HG03025 (cell line): ENCODE results near the gene INPP5A.

Source experiments
- ATAC-seq: cut with Tn5 transposase; IDR thresholded peaks from one replicate; pipeline ENCODE4 v1.9.1; 2021; ENCODE audit warnings: mild to moderate bottlenecking, moderate library complexity; ENCODE audit not compliant: unreplicated experiment, low FRiP score

The INPP5A gene

DNA sequence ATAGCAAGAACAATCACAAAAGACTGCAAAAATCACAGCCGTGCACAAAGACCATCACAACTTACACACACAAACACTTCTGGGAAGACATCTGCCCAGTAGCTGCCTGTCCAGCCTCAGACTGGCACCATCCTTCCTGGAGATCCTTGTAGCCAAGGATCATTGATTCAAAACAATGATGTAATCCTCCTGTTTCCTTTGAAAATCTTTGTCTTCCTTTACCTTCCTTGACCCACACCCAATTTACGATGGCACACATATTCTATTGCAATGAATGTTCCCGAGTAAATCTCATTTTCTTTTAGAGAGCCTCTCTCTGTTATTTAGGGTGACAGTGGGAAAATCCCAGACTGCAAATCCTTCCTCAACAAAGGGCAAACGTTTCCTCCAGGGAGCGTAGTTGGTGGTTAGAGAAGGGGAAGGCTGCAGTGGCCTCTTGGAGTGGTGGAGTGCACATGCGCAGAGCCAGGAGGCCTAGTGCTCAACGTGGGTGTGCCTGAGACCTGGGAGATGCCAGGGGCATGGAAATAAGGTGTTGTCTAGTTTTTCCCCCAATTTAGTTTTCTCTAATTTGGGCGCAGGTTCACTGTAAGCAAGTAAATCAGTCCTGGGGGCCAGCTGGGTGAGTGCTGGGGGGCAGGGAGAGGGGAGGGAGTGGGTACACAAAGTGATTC lies 3.1 kb upstream of the INPP5A start:
- no peak for ATAC-seq

DNA sequence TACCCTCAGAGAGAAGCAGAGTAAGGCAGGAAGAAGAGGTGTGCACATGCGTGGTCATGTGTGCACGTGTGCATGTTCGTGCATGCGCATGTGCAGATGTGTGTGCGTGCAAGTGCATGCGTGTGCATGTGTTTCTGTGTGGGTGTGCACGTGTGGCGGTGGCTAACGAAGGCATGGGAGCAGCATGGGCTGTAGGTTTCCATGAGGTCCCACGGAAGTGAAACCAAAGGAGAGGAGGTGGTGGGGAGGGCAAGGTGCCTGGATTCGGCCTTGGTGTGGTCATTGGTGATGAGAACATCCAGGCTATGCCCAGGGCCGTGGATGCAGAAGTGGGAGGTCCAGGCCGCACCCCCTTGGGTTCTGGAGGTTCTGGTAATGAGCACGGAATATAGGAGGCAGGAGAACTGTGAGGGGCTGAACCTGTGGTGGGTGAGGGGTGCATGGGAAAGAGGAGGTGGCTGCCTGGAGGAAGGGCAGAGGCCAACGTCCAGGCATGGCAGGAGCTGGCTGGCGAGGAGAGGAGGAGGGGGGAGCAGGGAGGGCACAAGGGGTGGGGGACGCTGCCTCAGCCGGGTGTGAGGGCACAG lies 2.4 kb upstream of the INPP5A start:
- no peak for ATAC-seq

DNA sequence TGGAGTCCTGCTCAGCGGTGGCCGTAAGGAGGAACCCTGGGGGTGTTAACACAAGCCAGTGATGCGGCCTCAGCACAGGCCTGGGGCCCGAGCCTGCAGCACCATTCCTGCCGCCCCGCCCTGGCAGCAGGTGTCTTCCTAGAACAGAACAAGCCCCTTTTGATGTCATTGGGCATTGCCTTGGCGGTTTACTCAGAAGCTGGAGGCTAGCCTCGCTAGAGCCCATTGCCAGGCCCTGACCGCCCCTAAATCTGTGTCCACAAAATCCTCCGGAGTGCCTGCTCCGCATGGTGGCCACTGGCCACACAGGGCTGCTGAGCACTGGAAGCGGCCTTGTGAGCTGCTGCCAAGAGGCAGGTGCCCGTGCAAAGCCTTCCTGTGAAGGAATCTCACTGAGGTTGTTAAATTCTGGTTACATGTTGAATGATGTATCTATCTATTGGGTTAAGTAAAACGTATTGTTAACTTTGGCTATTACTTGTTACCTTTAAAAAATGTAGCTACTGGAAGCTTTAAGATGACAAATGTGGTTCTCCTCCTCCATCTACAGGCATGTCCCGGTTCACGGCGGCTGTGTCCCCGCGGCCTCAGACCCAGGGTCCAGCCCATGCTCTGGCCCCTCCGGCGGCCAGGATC lies 1.2 kb upstream of the INPP5A start:
- ATAC-seq: no peak

DNA sequence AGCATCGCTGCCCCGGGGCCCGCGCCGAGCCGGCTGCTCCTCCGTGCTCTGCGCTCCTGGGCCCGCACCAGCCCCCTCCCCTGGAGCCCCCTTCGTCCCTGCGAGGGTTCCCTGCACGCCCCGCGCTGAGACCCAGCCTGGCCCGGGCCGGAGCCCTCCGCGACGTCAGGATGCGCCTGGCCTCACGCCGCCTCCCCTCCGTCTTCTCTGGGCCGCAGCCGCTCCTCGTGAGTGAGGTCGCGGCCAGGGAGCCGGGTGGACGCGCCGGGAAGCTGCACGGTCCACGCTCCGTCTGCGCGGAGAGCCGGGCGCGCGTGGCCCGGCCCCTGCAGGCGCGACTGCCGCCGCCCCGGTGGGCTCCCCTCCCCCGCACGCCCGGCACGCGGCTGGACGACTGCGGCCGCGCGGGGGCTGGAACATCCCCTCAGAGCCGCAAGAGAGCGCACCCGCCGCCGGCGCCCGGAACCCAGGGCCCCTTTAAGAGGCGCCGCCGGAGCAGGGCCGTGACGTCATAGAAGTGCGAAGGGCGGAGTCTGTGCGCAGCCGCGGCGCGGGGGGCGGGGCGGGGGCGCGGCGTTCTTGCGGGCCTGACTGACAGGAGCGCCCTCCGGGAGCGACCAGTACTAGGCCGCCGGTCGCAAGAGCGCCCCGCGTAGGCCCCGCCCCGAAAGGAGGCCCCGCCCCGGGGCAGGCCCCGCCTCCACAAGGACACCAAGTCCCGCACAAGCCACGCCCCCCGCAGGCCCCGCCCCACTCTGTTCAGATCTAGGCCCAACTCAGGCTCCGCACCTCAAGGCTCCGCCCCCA lies 507 bp upstream of the INPP5A start:
- ATAC-seq: peak; percentile 92

DNA sequence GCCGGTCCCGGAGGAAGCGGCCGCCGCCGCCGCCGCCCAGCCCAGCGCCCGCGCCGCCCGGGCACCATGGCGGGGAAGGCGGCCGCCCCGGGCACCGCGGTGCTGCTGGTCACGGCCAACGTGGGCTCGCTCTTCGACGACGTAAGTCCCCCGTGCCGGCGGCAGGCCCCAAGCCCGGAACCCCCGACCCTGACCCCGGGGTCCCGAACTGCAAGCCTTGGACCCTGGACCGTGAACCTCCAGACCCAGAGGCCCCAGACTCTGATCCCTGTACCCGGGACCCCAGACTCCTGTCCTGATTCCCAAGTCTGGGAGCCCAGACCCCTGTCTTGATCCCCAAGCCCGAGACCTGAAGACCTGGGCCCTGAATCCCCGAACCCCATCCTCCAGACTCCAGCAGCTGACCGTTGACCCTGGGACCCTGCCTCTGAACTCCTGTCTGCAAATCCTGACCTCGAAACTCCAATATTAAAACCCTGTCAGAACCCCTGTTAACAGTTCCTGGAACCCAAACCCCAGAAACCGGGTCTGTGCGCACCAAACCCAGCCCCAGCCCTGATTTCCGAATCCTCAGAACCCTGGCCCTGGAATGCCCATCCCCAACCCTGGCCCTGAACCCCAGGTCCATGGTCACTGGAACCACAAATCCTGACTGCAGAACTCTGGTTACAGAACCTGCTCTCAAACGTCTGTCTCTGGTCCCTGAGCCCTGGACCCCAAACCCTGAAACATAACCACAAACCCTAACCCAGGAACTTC lies 623 bp downstream of the INPP5A start:
- ATAC-seq: no peak

DNA sequence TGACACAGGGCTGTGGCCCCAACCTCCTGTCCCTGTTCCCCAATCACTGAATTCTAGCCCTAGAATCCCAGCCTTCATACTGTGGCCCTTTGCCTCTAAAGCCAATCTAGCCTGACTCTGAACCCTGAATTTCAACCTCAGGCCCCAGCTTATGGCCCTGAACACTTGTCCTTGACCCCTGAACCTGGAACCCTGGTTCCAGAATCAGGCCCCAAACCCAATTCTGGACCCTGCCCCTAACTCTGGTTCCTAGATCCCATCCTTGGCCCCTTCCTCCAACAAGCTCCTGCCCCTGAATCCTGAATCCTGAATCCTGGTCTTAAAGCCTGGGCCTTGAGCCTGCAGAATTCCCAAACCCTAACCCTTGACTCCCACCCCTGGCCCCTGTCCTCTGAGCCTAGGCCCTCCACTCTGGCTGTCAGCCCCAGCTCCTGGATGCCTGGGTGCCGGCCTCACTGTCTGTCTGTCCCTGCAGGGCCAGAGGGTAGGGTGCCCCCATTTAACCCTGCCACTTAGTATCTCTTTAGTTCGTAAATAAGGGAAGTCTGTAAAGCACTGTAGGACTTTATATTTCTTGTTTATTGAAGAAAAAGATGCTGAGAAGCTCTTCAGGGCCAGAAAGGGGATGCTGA lies 1.3 kb downstream of the INPP5A start:
- no peak for ATAC-seq

DNA sequence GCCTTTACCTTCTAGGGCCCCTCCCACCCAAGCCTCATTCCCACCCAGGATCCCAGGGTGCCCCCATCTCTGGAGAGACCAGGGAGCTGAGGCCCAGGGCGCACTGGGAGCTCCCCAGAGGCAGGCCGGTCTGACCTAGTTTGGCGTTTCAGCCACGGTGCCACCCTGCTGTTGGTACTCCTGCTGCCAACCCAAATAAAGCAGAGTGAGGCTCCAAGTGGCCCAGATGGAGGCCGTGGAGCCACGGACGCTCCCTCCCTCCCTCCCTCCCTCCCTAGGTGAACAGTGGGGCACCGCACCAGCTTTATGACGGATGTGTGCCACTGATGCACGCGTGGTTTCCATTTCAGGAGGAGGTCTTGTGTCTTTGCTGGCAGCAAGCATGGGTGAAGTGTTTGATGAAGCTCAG lies 1.8 kb downstream of the INPP5A start:
- no peak for ATAC-seq

DNA sequence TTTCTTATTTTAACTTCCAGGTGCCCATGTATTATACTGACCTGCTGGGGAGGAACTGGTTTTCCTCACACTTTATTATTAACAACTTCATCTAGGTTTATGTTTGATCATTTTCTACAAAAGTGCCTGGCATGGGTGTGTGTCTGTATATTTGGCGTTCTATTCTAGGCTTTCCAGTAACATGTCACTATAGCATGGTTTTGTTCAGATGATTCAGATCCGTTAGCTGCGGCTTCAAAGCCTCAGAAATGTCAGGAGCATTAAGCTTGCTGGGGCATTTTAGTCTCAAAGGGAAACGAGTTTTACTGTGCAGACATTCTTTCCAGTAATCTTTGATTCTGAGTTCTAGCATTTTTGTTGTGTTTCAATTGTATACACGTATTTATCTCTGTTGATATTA lies 2.3 kb downstream of the INPP5A start:
- no peak for ATAC-seq

DNA sequence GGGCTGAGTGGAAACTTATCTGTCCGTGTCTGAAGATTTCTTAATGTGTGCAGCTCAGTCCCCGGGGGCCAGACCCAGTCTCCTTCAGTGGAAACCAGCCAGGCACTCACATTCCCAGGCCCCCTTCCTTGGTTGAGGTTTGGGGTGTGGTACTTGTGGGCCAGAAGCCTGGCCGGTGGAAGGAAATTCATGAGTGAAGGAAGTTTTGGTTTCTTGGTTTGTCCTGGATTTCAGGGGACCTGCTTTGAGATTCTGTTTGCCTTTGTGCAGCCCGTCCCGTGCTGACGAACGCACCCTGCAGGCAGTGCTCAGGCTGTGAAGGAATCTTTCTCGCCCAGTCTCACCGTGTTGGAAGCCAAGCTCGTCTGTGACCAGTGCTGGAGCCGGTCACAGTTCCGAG lies 2.9 kb downstream of the INPP5A start:
- no peak for ATAC-seq

DNA sequence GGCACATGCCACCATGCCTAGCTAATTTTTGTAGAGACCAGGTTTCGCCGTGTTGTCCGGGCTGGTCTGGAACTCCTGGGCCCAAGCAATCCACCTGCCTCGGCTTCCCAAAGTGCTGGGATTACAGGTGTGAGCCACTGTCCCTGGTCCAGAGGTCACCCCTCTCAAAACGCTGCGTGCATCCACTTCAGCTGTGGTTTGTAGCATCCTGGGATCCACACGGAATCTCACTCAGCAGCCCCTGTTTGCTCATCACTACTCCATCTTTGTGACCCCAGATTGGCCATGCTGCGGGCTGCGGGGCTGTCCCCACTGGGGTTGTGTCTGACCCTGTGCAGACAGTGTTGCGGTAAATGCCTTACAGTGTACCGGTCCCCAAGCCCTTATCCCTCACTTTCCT lies 3.5 kb downstream of the INPP5A start:
- no peak for ATAC-seq

DNA sequence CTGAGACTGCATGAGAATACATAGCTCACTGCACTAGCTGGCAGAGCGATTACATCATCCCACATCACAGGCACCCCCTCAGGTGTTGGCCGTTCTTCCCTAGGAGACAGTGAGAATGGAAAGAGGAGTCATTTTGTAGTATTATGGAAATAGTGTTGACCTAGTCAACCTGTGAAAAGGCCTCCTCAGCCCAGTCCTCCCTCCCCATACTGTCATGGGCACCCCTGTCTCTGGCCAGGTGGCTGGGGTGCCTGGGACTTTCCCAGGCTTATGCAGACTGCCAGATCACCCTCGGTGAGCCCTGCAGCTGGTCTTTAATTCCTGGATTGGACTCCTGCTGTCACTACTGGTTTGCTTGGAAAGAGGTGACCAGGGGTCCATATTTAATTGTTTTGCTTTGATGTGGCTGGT lies 4.0 kb downstream of the INPP5A start:
- no peak for ATAC-seq

DNA sequence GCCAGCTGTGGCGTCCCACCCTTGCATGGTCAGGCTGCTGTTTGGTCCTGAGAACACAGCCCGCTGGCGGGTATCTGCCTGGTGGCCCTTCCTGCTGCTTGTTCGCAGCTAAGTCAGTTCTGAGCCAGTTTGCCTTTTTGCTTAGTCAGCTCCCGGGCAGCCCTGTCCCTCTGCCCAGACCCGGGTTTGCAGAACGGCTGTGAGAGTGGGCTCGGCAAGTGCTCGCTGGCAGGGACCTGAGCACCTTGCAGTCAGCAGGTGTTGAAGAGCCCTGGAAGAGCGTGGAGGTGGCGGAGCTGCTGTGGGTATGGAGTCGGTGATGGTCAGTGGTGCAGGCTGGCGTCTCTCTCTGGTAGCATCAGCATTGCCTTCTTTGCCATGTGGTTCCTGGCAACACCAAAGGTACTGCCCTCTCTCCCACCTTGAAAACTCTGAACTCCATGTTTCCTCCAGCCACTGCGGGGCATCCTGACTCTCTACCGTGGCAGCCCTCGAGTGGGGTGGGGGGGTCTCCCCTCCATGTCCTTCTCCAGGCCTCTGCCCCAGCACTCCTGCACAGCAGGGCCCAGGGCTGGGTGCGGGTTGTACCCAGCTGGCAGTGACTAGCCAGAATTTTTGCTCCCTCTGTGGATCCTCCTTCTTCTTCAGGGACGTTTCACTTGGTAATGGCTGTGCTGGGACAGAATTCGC lies 4.6 kb downstream of the INPP5A start:
- no peak for ATAC-seq

DNA sequence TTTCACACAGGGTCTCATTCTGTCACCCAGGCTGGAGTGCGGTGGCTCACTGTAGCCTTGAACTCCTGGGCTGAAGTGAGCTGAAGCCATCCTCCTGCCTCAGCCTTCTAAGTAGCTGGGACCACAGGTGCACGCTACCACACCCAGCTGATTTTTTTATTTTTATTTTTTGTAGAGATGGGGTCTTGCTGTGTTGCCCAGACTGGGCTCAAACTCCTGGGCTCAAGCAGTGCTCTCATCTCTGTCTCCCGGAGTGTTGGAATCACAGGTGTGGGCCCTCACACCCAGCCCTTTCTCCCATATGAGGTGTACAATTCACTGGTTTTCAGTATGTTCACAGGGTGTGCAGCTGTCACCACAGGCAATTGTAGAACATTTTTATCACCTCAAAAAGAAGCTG lies 5.2 kb downstream of the INPP5A start:
- ATAC-seq: no peak

DNA sequence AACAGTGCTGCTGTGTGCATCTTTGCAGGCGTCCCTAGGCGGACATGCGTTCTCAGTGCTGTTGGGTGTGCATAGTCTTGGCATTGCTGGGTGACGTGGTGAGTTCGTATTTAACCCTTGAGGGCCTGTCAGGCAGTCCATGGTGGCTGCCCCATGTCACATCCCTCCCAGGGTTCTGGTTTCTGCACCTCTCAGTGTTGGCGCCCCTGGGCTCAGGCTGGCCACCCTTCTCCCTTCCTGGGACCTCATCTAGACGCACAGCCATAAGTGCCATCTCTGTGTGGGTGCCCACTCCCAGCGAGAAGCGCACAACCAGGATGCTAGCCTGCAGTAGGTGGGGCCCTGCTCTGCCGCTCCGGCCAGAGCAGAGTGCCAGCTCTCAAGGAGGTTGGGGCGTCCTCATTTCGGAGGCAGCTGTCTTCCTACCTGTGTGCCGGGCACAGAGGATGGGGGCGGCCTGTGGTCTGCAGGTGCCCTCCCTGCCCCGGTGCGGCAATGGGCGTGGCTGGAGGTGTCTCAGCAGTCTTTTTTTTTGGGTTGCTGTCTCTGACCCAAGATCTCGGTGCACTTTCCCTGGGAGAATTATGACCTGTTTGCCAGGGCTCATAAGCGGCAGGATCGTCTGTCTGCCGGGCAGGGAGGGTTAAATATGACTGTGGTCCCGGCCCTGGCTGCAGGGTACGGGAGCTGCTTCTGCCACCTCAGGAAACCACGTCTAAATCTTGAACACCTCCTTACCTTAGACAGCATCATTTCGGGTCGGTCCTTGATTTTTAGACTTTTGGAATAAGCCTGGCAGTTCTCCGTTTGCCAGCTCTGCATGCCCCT lies 6.5 kb downstream of the INPP5A start:
- ATAC-seq: no peak

DNA sequence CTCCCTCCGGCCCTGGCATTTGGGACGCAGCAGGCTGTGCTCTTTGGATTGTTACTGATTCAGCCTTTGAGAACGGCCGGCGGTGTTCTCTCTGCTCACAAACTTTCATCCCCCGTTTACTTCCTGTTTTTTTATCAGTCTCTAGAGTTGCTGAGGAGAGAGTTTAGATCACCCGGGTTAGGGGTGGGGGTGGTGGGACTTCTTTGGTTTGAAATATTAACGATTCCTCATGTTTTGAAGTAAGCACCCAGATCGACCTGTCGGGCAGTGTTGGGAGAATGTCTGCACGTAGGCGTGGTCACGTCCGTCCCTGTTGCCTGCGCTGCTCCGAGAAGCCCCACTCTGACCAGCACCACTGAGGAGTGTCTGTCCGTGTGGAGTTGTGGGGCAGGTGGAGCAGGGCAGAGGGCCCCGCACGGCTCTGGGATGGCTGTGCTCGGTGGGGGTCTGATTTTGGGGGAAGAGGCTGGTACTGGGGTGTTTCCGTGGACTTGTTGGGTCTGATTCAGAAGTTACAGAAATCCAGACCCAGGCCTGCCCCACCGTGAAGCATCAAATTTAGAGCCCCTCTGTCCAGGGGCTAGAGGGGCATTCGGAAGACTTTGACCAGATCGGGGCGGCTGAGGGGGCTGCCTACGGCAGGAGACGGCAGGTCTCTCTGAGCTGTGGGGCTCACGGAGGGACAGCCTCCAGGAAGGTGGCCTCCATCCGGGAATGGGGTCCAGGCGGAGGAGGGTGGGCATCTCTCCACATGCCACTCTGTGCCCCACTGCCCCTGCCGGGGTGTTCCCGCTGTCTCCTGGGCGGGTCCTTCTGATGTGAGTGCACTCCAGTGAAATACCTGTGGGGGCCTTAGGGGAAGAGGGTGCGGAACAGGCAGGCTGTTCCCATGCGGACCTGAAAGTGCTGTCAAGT lies 7.4 kb downstream of the INPP5A start:
- no peak for ATAC-seq

DNA sequence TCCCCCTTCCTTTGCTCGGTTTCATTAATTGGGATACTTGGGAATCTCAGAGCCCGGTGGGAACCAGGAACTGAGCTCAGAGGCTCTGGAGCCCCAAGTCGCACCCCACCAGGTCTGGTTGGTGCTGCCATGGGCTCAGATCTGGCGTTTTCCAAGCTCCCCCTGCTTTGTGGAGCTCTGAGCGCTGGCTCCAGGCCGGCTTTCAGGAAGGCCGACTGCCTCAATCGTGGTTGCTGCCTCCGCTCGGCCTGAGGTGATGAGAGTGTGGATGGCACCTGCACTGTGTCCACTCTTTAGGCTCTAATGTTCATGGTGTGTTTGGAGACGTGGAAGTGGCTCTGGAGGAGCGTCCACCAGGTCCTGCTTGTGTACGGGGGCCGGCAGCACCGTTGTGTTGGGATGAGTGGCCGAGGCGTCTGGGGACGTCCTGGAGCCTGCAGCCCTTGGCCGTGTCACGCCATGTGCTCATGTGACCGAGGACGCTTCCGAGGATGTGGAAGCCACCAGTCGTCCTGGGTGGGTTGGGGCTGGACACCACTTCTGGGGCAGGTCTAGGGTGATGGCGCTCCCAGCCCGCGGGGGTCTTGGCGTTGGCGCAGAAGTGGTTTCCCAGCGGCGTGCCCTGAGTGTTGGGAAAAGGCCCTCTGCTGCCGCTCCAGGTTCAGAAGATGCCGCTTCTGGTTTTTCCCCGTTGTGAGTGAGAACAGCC lies 8.2 kb downstream of the INPP5A start:
- ATAC-seq: no peak
